SU-DHL-6 (cell line): ENCODE results near the gene ZC3H7B.

Experiments used
- EZH2phosphoT487 ChIP-seq: fragments of 200-600 bp; sonication (generic), shearing (Covaris generic); conservative IDR thresholded peaks from 2 replicates; pipeline ENCODE4 v1.6.1; 2018; ENCODE audit warnings: mild to moderate bottlenecking, antibody characterized with exemption, low read length, moderate library complexity, mixed read lengths
- TF ChIP-seq, protein P1 (sequence below): fragments of 200-600 bp; sonication (generic); IDR thresholded peaks from one replicate; pipeline ENCODE4 v1.5.1; 2017; ENCODE audit warnings: antibody characterized with exemption, mild to moderate bottlenecking, low read length, moderate library complexity; ENCODE audit not compliant: insufficient read depth, poor library complexity, severe bottlenecking

DNA sequence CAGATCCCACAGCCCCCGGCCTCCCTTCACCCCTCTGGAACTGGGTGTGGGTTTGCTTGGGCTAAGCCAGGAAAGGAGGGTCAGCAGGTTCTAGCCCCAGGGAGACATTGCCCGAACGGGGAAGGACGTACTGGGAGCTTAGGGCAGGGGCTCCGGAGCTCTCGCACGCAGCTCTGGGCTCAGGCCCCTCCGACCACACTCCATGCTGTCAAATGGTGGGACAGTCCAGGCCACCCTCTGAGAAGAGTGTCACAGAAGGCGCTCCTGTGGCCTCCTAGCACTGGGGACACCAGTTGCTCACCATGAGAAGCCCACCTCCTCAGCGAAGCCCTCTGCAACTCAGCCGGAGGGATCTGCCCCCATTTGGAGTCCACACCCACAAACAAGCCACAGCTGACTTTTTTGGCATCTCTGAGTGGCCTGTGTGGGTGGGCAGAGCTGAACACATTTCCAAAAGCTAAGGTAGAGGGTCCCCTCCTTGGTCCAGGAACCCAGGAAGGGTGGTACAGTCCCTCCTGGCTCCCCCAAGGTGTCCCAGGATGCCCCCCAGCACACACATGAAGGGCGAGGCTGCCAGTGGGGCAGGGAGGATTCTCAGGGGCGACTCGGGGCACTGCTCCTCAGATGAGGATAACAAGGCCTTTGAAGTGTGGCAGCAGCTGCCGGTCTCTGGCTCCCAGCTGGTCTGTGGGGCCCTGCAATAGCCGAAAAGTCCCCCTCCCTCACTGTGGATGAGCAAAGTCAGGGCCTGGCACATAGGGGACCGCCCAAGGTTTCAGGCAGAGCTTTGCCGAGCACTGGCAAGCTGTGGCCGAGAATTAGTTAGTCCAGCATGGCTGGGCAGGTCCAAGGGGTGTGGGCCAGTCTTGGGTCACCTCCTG lies 67.5 kb downstream of the ZC3H7B start:
- TF ChIP-seq, protein P1, sequence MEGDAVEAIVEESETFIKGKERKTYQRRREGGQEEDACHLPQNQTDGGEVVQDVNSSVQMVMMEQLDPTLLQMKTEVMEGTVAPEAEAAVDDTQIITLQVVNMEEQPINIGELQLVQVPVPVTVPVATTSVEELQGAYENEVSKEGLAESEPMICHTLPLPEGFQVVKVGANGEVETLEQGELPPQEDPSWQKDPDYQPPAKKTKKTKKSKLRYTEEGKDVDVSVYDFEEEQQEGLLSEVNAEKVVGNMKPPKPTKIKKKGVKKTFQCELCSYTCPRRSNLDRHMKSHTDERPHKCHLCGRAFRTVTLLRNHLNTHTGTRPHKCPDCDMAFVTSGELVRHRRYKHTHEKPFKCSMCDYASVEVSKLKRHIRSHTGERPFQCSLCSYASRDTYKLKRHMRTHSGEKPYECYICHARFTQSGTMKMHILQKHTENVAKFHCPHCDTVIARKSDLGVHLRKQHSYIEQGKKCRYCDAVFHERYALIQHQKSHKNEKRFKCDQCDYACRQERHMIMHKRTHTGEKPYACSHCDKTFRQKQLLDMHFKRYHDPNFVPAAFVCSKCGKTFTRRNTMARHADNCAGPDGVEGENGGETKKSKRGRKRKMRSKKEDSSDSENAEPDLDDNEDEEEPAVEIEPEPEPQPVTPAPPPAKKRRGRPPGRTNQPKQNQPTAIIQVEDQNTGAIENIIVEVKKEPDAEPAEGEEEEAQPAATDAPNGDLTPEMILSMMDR: no peak
- no peak for TF ChIP-seq EZH2phosphoT487
